Measurements from ENCODE around the gene PTPRN2. TPM values are rescaled to one million over a fixed set of nuclear protein-coding genes. Genes with fewer than 3 reads are reported as not detected.

The PTPRN2 gene
- total and polyA plus RNA-seq, 3 experiments from 2014 or later = 0.33 to 1.2 (median 0.42) TPM

GRCh38 chr7:158579662-158580646 lies 7.7 kb downstream of the PTPRN2 start:
- peaks cover 0 to 16% (median 1%) of the 10 kb centered on the region in 3 donors for H3K36me3 Mint-ChIP-seq
- H3K9me3 ChIP-seq (ENCODE audit: low read length) = peaks cover 6% of the 10 kb centered on the region
- H3K27me3 Mint-ChIP-seq = peaks cover 38 to 42% of the 10 kb centered on the region in 2 donors
- ChIA-PET POLR2A (no interaction called here), CTCF (no interaction called here)
- no peak overlapping the region for H3K27ac Mint-ChIP-seq
- no peak for DNase-seq
- no peak overlapping the region for H3K4me3 Mint-ChIP-seq
- H3K27ac ChIP-seq (ENCODE audit: low read depth, low read length) = no peak overlapping the region
- H3K4me1 Mint-ChIP-seq = no peaks in the 10 kb centered on the region
- peaks cover 15% of the 10 kb centered on the region for H3K27me3 ChIP-seq (ENCODE audit: insufficient read depth, low read length, poor library complexity, severe bottlenecking)
- H3K9me3 Mint-ChIP-seq = peaks cover 17 to 28% (median 20%) of the 10 kb centered on the region in 5 donors
- H3K4me3 ChIP-seq (ENCODE audit: low read length) = no peak overlapping the region
- no peaks in the 10 kb centered on the region for H3K4me1 ChIP-seq (ENCODE audit: insufficient read depth, low read length)
- no peaks in the 10 kb centered on the region for H3K36me3 ChIP-seq (ENCODE audit: insufficient read depth, low read length)

DNA sequence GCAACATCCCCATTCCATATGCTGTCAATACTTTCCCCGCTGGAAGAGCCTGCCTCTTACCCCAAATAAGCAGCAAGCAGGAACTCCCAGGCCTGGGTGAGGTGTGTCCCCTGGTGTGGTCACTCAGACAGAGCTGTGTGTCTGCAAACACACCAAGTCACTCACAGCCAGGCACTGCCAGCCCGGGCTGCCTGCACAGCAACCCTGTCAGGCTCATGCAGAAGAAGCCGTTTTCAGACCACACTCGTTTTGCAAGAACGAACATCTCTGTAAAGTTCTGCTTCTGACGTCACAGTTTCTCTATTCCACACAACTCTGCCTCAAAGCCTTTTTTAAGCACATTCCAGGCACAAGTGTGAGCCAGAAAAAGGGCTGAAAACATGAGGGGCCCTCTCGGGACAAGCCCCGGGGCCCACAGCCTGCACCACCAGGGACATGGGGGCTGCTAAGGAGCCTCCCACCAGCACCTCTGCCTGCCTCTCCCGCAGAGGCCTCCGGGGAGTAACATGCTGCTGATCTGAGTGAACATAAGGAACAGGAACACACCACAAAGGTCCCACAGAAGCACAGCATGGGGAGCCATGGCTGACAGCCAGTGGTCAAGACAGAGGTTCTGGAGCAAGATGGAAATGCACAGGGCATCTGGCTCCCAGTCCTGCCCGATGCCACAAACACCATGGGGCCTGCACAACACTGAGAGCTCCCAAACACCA lies 11.4 kb downstream of the PTPRN2 start:
- Histone ChIP-seq H3K9me3 (ENCODE audit: low read length) (peaks cover 6% of the 10 kb centered on the region), H3K4me3 (ENCODE audit: low read length) (no peak overlapping the region), H3K4me1 (ENCODE audit: insufficient read depth, low read length) (no peaks in the 10 kb centered on the region), H3K27me3 (ENCODE audit: insufficient read depth, low read length, poor library complexity, severe bottlenecking) (no peaks in the 10 kb centered on the region), H3K36me3 (ENCODE audit: insufficient read depth, low read length) (no peaks in the 10 kb centered on the region), H3K27ac (ENCODE audit: low read depth, low read length) (no peak overlapping the region)
- H3K9me3 Mint-ChIP-seq = peaks cover 9 to 25% (median 17%) of the 10 kb centered on the region in 5 donors
- H3K4me3 Mint-ChIP-seq = no peak overlapping the region
- no peak for DNase-seq
- no peak overlapping the region for H3K27ac Mint-ChIP-seq
- H3K27me3 Mint-ChIP-seq = peaks cover 14 to 33% of the 10 kb centered on the region in 2 donors
- ChIA-PET CTCF (no interaction called here), POLR2A (no interaction called here)
- no peaks in the 10 kb centered on the region for H3K4me1 Mint-ChIP-seq
- peaks cover 0 to 16% (median 0%) of the 10 kb centered on the region in 3 donors for H3K36me3 Mint-ChIP-seq

DNA sequence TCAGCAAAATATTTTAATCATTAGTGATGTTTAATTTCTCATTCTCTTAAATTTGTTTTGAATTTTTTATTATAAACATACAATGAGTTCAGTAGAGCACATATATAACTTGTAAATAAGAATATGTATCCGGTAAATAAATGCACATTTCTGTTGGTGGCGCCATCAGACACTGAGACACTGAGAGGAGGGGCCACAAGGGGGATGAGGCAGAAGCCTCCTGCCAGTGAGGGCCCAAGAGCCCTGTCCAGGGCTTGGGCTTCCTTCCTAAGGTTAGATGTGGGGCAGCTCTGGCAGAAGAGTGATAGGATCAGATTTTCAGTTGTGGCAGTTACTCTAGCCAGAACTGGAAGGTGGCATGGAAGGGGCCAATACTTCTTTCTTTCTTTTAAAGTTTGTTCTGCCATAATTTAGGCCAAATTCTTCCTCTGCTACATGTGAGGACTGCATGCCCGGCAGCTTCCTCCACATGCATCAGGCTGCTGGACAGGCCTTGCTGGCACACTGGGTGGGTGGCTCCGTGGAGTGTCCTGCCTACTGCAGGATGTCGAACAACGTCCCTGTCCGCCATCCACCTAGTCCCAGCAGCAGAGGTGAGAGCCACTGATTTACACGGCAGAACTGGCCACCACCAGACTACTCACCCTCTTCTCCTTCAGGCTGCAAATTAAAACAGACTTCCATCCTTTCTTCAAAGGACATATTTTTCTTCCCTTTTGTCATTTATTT lies 13.2 kb downstream of the PTPRN2 start:
- Histone ChIP-seq H3K4me1 (ENCODE audit: insufficient read depth, low read length) (no peaks in the 10 kb centered on the region), H3K4me3 (ENCODE audit: low read length) (no peak overlapping the region), H3K9me3 (ENCODE audit: low read length) (peaks cover 4% of the 10 kb centered on the region), H3K36me3 (ENCODE audit: insufficient read depth, low read length) (no peaks in the 10 kb centered on the region), H3K27me3 (ENCODE audit: insufficient read depth, low read length, poor library complexity, severe bottlenecking) (no peaks in the 10 kb centered on the region), H3K27ac (ENCODE audit: low read depth, low read length) (no peak overlapping the region)
- Mint-ChIP-seq H3K27me3 (peaks cover 10 to 25% of the 10 kb centered on the region in 2 donors), H3K36me3 (peaks cover 0 to under 1% (median 0%) of the 10 kb centered on the region in 3 donors), H3K4me3 (no peak overlapping the region), H3K4me1 (no peaks in the 10 kb centered on the region), H3K27ac (peak overlapping the region in 1 of 8 donors; percentile 69), H3K9me3 (peaks cover under 1 to 9% (median 6%) of the 10 kb centered on the region in 5 donors)
- no peak for DNase-seq
- ChIA-PET POLR2A (no interaction called here), CTCF (no interaction called here)

DNA sequence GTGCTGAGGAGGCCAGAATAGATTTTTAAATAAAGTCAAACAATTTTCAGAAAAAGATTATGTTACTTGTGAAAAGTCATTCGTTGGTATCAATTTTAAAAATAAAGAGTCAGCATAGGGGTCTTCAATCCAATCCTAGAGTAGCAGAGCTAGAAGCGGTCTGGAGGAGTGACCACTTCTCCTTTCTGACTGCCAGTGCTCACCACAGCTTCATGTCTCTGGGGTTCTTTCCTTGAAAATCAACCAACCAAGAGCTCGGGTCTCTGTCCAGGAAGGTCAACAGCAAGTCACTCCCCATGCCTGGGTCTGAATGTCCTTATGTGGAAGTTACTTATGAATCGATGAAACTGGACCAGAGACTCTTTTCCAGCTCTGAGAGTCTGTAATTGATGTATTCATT lies 14.3 kb downstream of the PTPRN2 start:
- no peaks in the 10 kb centered on the region for H3K4me1 ChIP-seq (ENCODE audit: insufficient read depth, low read length)
- Mint-ChIP-seq H3K27ac (no peak overlapping the region), H3K36me3 (no peaks in the 10 kb centered on the region), H3K27me3 (peaks cover 12 to 20% of the 10 kb centered on the region in 2 donors), H3K4me3 (no peak overlapping the region), H3K9me3 (peaks cover 0 to 2% (median 0%) of the 10 kb centered on the region in 5 donors), H3K4me1 (no peaks in the 10 kb centered on the region)
- ChIA-PET POLR2A (no interaction called here), CTCF (no interaction called here)
- no peak for DNase-seq
- no peak overlapping the region for H3K27ac ChIP-seq (ENCODE audit: low read depth, low read length)
- H3K9me3 ChIP-seq (ENCODE audit: low read length) = no peaks in the 10 kb centered on the region
- H3K36me3 ChIP-seq (ENCODE audit: insufficient read depth, low read length) = no peaks in the 10 kb centered on the region
- no peak overlapping the region for H3K4me3 ChIP-seq (ENCODE audit: low read length)
- H3K27me3 ChIP-seq (ENCODE audit: insufficient read depth, low read length, poor library complexity, severe bottlenecking) = no peaks in the 10 kb centered on the region

DNA sequence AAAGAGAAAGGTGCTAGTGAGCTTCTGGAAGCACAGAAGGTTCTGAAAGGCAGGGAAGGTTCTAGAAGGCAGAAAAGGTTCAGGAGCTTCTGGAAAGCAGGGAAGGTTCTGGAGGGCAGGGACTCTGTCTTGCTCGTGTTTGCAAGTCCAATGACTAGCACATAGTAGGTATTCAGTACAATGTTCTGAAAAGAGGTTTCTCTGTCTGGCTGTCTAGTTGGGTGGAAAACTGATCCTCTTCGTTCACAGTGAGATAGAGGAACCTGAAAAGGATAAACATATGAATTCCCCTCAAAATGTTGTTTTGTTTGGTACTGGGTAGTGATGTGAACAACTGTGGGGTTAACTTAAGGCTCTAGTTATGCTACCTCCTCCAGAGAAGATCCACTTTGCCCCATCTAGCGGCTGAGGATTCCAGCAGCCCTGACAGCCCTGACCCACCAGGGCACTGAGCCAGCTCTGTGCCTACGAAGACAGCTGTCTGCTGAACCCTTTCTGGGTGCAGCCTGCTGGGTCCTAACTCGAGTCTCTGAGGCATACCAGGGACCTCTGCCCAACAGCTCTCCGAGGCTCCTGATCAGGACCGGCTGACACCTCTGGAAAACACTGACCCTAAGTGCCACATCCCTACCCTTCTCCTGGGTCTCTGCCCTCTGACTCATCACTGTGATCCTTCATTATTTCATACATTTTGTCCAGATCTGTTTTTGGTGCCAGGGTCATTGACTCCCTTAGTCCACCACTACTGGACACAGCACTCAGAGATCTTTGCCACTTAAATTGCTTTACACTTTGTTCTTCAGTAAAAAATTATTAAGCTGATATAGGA lies 15.4 kb downstream of the PTPRN2 start:
- no peaks in the 10 kb centered on the region for H3K36me3 Mint-ChIP-seq
- H3K36me3 ChIP-seq (ENCODE audit: insufficient read depth, low read length) = no peaks in the 10 kb centered on the region
- H3K4me3 Mint-ChIP-seq = no peak overlapping the region
- H3K27ac ChIP-seq (ENCODE audit: low read depth, low read length) = no peak overlapping the region
- no peak overlapping the region for H3K27ac Mint-ChIP-seq
- H3K4me1 Mint-ChIP-seq = no peaks in the 10 kb centered on the region
- H3K4me1 ChIP-seq (ENCODE audit: insufficient read depth, low read length) = no peaks in the 10 kb centered on the region
- no peaks in the 10 kb centered on the region for H3K9me3 ChIP-seq (ENCODE audit: low read length)
- ChIA-PET POLR2A (no interaction called here), CTCF (no interaction called here)
- H3K27me3 ChIP-seq (ENCODE audit: insufficient read depth, low read length, poor library complexity, severe bottlenecking) = no peaks in the 10 kb centered on the region
- DNase-seq = no peak
- peaks cover 21 to 23% of the 10 kb centered on the region in 2 donors for H3K27me3 Mint-ChIP-seq
- no peaks in the 10 kb centered on the region for H3K9me3 Mint-ChIP-seq
- no peak overlapping the region for H3K4me3 ChIP-seq (ENCODE audit: low read length)

DNA sequence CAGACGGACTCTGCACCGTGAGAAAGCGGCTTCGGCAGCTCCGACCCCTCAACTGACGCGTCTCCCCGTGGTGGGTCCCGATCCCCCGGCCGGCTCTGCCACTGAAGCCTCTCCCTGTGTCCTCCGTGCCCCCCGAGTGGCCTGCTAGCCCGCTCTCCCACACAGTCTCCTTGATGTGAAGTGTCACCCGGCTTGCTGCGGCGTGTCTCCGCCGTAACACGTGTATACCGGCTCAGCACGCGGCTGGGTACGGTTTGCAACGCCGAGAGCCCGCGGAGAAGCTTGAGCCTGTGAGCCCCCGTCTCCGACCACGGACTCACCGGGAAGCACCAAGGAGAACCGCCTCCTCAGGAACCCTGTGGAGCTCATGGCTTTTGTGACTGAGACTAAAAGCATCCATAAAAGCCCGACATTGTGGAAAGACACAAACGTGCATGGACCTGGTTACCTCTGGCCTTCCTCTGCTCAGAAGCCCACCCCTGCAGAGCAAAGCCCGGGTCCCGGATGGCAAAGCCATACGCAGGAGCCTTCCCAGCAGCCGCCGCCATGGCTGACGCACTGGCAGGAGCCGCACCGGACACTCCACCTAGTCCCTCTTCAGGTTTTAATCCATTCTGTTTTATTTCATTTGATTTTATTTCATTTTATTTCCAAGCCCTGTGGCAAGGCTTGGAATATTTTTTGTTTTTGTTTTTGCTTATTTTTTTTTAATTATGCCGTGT lies 17.0 kb downstream of the PTPRN2 start:
- Histone ChIP-seq H3K9me3 (ENCODE audit: low read length) (no peaks in the 10 kb centered on the region), H3K4me1 (ENCODE audit: insufficient read depth, low read length) (no peaks in the 10 kb centered on the region), H3K27me3 (ENCODE audit: insufficient read depth, low read length, poor library complexity, severe bottlenecking) (no peaks in the 10 kb centered on the region), H3K4me3 (ENCODE audit: low read length) (no peak overlapping the region), H3K27ac (ENCODE audit: low read depth, low read length) (no peak overlapping the region), H3K36me3 (ENCODE audit: insufficient read depth, low read length) (no peaks in the 10 kb centered on the region)
- POLR2A ChIA-PET = no interaction called here
- peaks cover 25 to 26% of the 10 kb centered on the region in 2 donors for H3K27me3 Mint-ChIP-seq
- DNase-seq = no peak
- no peak overlapping the region for H3K27ac Mint-ChIP-seq
- no peaks in the 10 kb centered on the region for H3K9me3 Mint-ChIP-seq
- H3K4me1 Mint-ChIP-seq = no peaks in the 10 kb centered on the region
- no peak overlapping the region for H3K4me3 Mint-ChIP-seq
- no peaks in the 10 kb centered on the region for H3K36me3 Mint-ChIP-seq
- CTCF ChIA-PET = no interaction called here

DNA sequence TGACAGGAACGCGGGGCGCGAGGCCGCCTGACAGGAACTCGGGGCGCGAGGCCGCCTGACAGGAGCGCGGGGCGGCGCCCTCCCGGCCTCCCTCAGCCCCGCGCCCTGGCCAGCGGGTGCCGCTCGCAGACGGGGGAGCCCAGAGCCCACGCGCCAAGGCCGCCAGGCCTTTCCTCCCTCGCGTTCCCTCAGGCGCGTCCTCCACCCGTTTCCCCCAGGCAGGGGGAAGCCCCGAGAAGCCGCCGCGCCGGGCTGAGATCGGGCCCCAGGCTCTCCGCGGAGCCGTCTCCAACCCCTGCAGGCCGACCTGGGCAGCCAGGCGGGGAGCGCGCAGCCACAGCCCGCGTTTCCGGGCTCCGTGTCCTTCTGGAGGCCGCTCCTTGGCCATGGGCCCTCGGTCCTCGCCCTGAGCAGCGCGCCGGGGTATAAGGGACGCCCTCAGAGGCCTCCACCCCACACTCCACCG lies 17.7 kb downstream of the PTPRN2 start:
- Mint-ChIP-seq H3K9me3 (no peaks in the 10 kb centered on the region), H3K27me3 (peaks cover 26 to 31% of the 10 kb centered on the region in 2 donors), H3K27ac (no peak overlapping the region), H3K4me3 (no peak overlapping the region), H3K36me3 (no peaks in the 10 kb centered on the region), H3K4me1 (no peaks in the 10 kb centered on the region)
- no peaks in the 10 kb centered on the region for H3K27me3 ChIP-seq (ENCODE audit: insufficient read depth, low read length, poor library complexity, severe bottlenecking)
- DNase-seq = no peak
- no peak overlapping the region for H3K4me3 ChIP-seq (ENCODE audit: low read length)
- H3K9me3 ChIP-seq (ENCODE audit: low read length) = no peaks in the 10 kb centered on the region
- POLR2A ChIA-PET = no interaction called here
- H3K4me1 ChIP-seq (ENCODE audit: insufficient read depth, low read length) = no peaks in the 10 kb centered on the region
- no peaks in the 10 kb centered on the region for H3K36me3 ChIP-seq (ENCODE audit: insufficient read depth, low read length)
- no peak overlapping the region for H3K27ac ChIP-seq (ENCODE audit: low read depth, low read length)
- CTCF ChIA-PET = no interaction called here

Measured in CD8-positive, alpha-beta memory T cell (primary cell).